Activated effector memory CD4-positive, alpha-beta T cell treated with anti-CD3 and anti-CD28 coated beads, Interleukin-2, amount 50 U/mL, for 16 hours (primary cell): ENCODE measurements around the gene SLC5A11.
"Not testable (repeated sequence)": the region's sequence is repeated elsewhere in the genome, so short reads cannot be mapped to it uniquely, and the experiment has no call there.

ENCODE experiments used
- DNase-seq: peaks from one replicate; pipeline ENCODE4 v3.0.0-alpha.2; 2020

SLC5A11 gene

GRCh38 chr16:24837969-24838368, 7.8 kb upstream of the SLC5A11 start:
- no peak for DNase-seq

GRCh38 chr16:24838554-24839266, 7.1 kb upstream of the SLC5A11 start:
- DNase-seq = no peak

- DNase-seq = no peak
These were observed 6.3 kb upstream of the SLC5A11 start for GRCh38 chr16:24839347-24839972.

- DNase-seq = no peak
These were observed 4.5 kb upstream of the SLC5A11 start for GRCh38 chr16:24841291-24841690.

- DNase-seq = no peak
These were observed 1.4 kb upstream of the SLC5A11 start for GRCh38 chr16:24844101-24845030.

GRCh38 chr16:24845031-24845365, 765 bp upstream of the SLC5A11 start:
- DNase-seq = not testable (repeated sequence)

- DNase-seq = no peak
These were observed 990 bp downstream of the SLC5A11 start for GRCh38 chr16:24846548-24847357.

GRCh38 chr16:24847358-24847664, 1.5 kb downstream of the SLC5A11 start:
- DNase-seq = no peak

- DNase-seq = no peak
These were observed 2.3 kb downstream of the SLC5A11 start for GRCh38 chr16:24848065-24848464.

- no peak for DNase-seq
These were observed 3.9 kb downstream of the SLC5A11 start for GRCh38 chr16:24849641-24850040.

GRCh38 chr16:24850289-24850938, 4.7 kb downstream of the SLC5A11 start:
- no peak for DNase-seq

GRCh38 chr16:24851700-24852099, 5.9 kb downstream of the SLC5A11 start:
- DNase-seq = no peak

- no peak for DNase-seq
These were observed 6.5 kb downstream of the SLC5A11 start for GRCh38 chr16:24852281-24852721.

GRCh38 chr16:24853169-24853824, 7.5 kb downstream of the SLC5A11 start:
- DNase-seq = no peak

GRCh38 chr16:24853830-24854229, 8.1 kb downstream of the SLC5A11 start:
- no peak for DNase-seq

- DNase-seq = no peak
These were observed 8.9 kb downstream of the SLC5A11 start for GRCh38 chr16:24854607-24855171.

- no peak for DNase-seq
These were observed 9.9 kb downstream of the SLC5A11 start for GRCh38 chr16:24855678-24856077.

- not testable (repeated sequence) for DNase-seq
These were observed 11.1 kb downstream of the SLC5A11 start for GRCh38 chr16:24856871-24857270.

GRCh38 chr16:24858219-24859041, 12.7 kb downstream of the SLC5A11 start:
- DNase-seq = peak; percentile 70

- no peak for DNase-seq
These were observed 15.7 kb downstream of the SLC5A11 start for GRCh38 chr16:24861461-24861860.
